ENCODE data around the gene PPFIA2. TPM values are rescaled to one million over a fixed set of nuclear protein-coding genes. Genes with fewer than 3 reads are reported as not detected.

Gene PPFIA2
- total and polyA plus RNA-seq, 9 of the 15 experiments (the other 6 are each of a cell fraction or from before 2014, with no cell fraction given) = not detected

GRCh38 chr12:81441629-81442028 lies 317.5 kb downstream of the PPFIA2 start:
- Histone ChIP-seq H3K4me2 (ENCODE audit: insufficient read depth, low read length) (no peak overlapping the region), H3K9me3 (replicated peaks; ENCODE audit: control insufficient read depth, insufficient read depth, low read depth, low read length) (no peaks in the 10 kb centered on the region), H3K9me1 (ENCODE audit: control insufficient read depth, insufficient read depth, low read length) (no peaks in the 10 kb centered on the region), H3K36me3 (ENCODE audit: control insufficient read depth, insufficient read depth, low read length) (no peaks in the 10 kb centered on the region), H4K20me1 (replicated peaks; ENCODE audit: control insufficient read depth, insufficient read depth, low read length) (no peaks in the 10 kb centered on the region), H2AFZ (ENCODE audit: low read depth, low read length) (no peak overlapping the region), H3K27ac (ENCODE audit: extremely low read depth, low read depth, low read length) (no peak overlapping the region), H3K9ac (ENCODE audit: insufficient read depth in 1 of 2, low read depth in 2 of 2, low read length in 2 of 2) (no peak overlapping the region), H3K79me2 (ENCODE audit: control insufficient read depth, insufficient read depth, low read length) (no peaks in the 10 kb centered on the region), H3K27me3 (ENCODE audit: control insufficient read depth in 2 of 2, insufficient read depth in 2 of 2, low read length in 2 of 2) (no peaks in the 10 kb centered on the region), H3K4me3 (no peak overlapping the region), H3K4me1 (replicated peaks in 1 of 2; ENCODE audit: control insufficient read depth in 2 of 2, insufficient read depth in 2 of 2, low read length in 2 of 2) (no peaks in the 10 kb centered on the region)
- BruUV-seq (replicated peaks) = no TSS peak
- CTCF ChIA-PET (ENCODE audit: low intra/inter-chr PET ratio) = no interaction called here
- FAIRE-seq (no peak), ATAC-seq (no peak), DNase-seq (ENCODE audit: extremely low read depth in 1 of 4, low spot score in 3 of 4) (no peak)
- POLR2A ChIA-PET = no interaction called here
- no peak for TF ChIP-seq ZBTB17 (CRISPR knock-in tag; IDR thresholded peaks at IDR 0.05)
- no peak for TF ChIP-seq ZNF518B (CRISPR knock-in tag; IDR thresholded peaks at IDR 0.05)
- TF ChIP-seq ID3 (CRISPR knock-in tag; IDR thresholded peaks at IDR 0.05) = no peak
- no peak for TF ChIP-seq ID3 (tag; IDR thresholded peaks at IDR 0.05)
- TF ChIP-seq HDAC8 (tag; IDR thresholded peaks at IDR 0.05) = no peak
- TF ChIP-seq SRF (CRISPR knock-in tag; IDR thresholded peaks at IDR 0.05) = no peak
- TF ChIP-seq ZNF217 (CRISPR knock-in tag; IDR thresholded peaks at IDR 0.05) = no peak
- WGBS (ENCODE audit: insufficient coverage, low coverage, missing lambda C conversion rate) = 5% methylated on average over 6 of the region's 6 CpGs
- in situ Hi-C loops (cut with MboI) (no loop called here), intact Hi-C loops (cut with micrococcal nuclease) (no loop called here)
